ENCODE results near the gene NEDD4L. TPM values are rescaled to one million over a fixed set of nuclear protein-coding genes. Genes with fewer than 3 reads are reported as not detected.

Gene NEDD4L
- polyA plus RNA-seq, 1 experiment: 14.1 TPM

DNA sequence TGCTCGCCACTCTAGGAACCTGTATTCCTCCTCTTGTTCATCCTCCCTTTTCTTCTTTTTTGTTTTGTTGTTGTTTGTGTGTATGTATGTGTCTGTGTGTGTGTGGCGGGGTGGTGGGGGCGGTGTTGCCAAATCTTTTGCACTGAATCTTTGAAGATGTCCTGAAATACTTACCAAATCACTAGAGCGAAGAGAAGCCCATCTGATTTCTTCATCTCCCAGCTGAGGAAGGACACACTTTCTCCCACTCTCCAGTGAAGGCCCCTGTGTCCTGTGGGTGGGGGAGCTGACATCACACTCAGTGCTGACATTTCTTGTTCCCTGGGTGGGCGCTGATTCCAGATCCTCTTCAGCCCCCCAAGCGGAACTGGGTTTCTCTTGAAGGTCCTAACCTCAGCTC is 74.5 kb downstream of the NEDD4L start:
- no peaks in the 10 kb centered on the region for H3K36me3 ChIP-seq (ENCODE audit: control insufficient read depth, insufficient read depth, low read length)
- TF ChIP-seq, protein P1, sequence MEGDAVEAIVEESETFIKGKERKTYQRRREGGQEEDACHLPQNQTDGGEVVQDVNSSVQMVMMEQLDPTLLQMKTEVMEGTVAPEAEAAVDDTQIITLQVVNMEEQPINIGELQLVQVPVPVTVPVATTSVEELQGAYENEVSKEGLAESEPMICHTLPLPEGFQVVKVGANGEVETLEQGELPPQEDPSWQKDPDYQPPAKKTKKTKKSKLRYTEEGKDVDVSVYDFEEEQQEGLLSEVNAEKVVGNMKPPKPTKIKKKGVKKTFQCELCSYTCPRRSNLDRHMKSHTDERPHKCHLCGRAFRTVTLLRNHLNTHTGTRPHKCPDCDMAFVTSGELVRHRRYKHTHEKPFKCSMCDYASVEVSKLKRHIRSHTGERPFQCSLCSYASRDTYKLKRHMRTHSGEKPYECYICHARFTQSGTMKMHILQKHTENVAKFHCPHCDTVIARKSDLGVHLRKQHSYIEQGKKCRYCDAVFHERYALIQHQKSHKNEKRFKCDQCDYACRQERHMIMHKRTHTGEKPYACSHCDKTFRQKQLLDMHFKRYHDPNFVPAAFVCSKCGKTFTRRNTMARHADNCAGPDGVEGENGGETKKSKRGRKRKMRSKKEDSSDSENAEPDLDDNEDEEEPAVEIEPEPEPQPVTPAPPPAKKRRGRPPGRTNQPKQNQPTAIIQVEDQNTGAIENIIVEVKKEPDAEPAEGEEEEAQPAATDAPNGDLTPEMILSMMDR (IDR thresholded peaks at IDR 0.05; ENCODE audit: insufficient read depth, low read depth, low read length): no peak
- POLR2A ChIA-PET: no interaction called here
- CTCF ChIA-PET: interaction anchor here (0.7 to 4.6 kb wide), 7 partner anchors 15 to 646 kb away, joined by 3 to 28 read pairs (median 4); partner anchors contain the start of gene NEDD4L
- H3K27me3 ChIP-seq (ENCODE audit: control insufficient read depth, insufficient read depth, low read length): no peaks in the 10 kb centered on the region; the same call in 1 of the 2 replicates
- no peak overlapping the region for H3K4me3 ChIP-seq (ENCODE audit: low read depth, low read length)
- no peak for DNase-seq (ENCODE audit: low read depth)

DNA sequence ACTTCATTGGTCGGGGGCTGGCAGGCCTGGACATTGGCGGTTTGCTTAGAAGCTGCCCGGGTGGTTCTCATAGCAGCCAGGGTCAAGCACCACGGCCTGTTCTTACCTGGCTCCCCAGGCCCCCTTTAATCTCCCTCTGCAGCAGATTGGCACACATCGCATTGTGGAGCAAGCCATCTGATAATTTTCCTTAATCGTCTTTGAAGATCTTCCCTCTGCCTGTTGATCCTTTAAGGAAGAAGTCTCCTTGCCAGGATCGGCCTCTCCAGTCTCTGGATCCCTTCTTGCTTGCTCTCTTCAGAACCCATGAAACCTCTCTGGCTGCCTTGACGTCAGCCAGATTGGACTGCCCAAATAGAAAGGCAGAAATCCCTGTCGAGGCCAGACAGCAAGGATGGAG is 75.8 kb downstream of the NEDD4L start:
- ChIA-PET POLR2A (no interaction called here), CTCF (interaction anchor here (1.5 to 4.6 kb wide), 2 partner anchors 16 to 77 kb away, joined by 4 to 28 read pairs; partner anchors contain the start of gene NEDD4L)
- no peak overlapping the region for H3K4me3 ChIP-seq (ENCODE audit: low read depth, low read length)
- H3K27me3 ChIP-seq (ENCODE audit: control insufficient read depth, insufficient read depth, low read length): peaks cover 2% of the 10 kb centered on the region; the same call in 1 of the 2 replicates
- TF ChIP-seq, protein P1 (IDR thresholded peaks at IDR 0.05; ENCODE audit: insufficient read depth, low read depth, low read length): no peak
- H3K36me3 ChIP-seq (ENCODE audit: control insufficient read depth, insufficient read depth, low read length): no peaks in the 10 kb centered on the region
- DNase-seq (ENCODE audit: low read depth): no peak

DNA sequence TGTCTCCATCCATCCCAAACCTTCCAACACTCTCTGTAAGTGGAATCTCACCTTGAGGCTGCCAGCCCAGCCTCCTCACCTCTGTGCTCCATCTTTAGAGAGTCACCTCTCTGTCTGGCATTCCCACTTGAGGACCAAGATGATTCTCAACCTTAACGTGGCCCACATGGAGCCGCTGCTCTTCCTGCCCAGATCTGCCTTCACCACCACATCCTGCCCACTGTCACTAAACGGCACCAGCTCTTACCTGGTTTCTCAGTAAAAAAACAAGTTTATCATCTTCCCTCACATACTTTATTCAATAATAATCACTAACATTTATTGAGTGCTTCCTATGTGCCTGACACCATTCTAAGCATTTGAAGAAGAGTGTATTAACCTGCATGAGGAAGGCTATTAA is 80.4 kb downstream of the NEDD4L start:
- Histone ChIP-seq H3K36me3 (ENCODE audit: control insufficient read depth, insufficient read depth, low read length) (no peaks in the 10 kb centered on the region), H3K27me3 (ENCODE audit: control insufficient read depth, insufficient read depth, low read length) (0 out of 2 replicates have a peak, but pooled peaks cover 2% of the 10 kb centered on the region), H3K4me3 (ENCODE audit: low read depth, low read length) (no peak overlapping the region)
- TF ChIP-seq, protein P1 (IDR thresholded peaks at IDR 0.05; ENCODE audit: insufficient read depth, low read depth, low read length): no peak
- DNase-seq (ENCODE audit: low read depth): no peak
- ChIA-PET CTCF (interaction anchor here (1.2 to 2.2 kb wide), 4 partner anchors 9 to 242 kb away, joined by 3 to 12 read pairs (median 8); partner anchors contain the start of gene NEDD4L), POLR2A (no interaction called here)

DNA sequence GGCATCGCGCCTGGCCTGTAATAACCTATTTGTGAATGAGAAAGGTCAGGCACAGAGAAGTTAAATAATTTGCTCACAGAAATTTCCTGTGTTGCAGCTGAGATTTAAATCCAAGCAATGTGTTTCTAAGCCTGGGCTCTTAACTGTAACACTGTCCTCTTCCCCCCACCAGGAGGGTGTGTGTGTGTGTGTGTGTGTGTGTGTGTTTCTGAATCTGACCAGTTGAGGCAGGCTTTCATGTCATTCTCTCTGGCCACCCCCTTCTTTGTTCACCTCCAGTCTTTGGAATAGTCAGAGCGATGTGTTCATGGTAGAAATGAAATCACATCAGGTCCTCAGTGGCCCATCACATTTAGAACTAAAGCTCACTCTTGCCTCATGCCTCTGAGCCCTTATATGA is 81.2 kb downstream of the NEDD4L start:
- 0 out of 2 replicates have a peak, but pooled peaks cover 2% of the 10 kb centered on the region for H3K27me3 ChIP-seq (ENCODE audit: control insufficient read depth, insufficient read depth, low read length)
- TF ChIP-seq, protein P1 (IDR thresholded peaks at IDR 0.05; ENCODE audit: insufficient read depth, low read depth, low read length): no peak
- CTCF ChIA-PET: interaction anchor here (0.5 to 2.4 kb wide), 8 partner anchors 8 to 485 kb away, joined by 3 to 12 read pairs (median 5); partner anchors contain the start of gene NEDD4L
- H3K36me3 ChIP-seq (ENCODE audit: control insufficient read depth, insufficient read depth, low read length): no peaks in the 10 kb centered on the region
- POLR2A ChIA-PET: no interaction called here
- DNase-seq (ENCODE audit: low read depth): no peak
- no peak overlapping the region for H3K4me3 ChIP-seq (ENCODE audit: low read depth, low read length)

DNA sequence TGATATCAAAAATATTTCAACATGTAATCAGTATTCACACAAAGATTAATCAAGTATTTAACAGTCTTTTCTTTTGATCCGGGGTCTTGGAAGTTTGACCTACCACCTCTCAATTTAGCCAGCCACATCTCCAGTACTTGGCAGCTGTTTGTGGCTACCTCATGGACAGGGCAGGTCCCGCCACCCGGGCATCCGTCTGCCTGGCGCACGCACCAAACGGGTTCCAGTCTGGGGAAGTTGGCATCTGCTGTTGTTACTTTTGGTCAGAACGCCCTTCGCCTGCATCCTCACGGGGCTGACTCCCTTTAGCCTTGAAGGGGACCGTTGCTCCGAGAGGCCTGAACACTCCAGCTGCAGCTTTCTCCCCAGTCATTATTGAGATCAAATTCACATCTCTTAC is 81.7 kb downstream of the NEDD4L start:
- POLR2A ChIA-PET: no interaction called here
- DNase-seq (ENCODE audit: low read depth): no peak
- TF ChIP-seq, protein P1 (IDR thresholded peaks at IDR 0.05; ENCODE audit: insufficient read depth, low read depth, low read length): no peak
- H3K27me3 ChIP-seq (ENCODE audit: control insufficient read depth, insufficient read depth, low read length): 0 out of 2 replicates have a peak, but pooled peaks cover 2% of the 10 kb centered on the region
- no peak overlapping the region for H3K4me3 ChIP-seq (ENCODE audit: low read depth, low read length)
- no peaks in the 10 kb centered on the region for H3K36me3 ChIP-seq (ENCODE audit: control insufficient read depth, insufficient read depth, low read length)
- CTCF ChIA-PET: interaction anchor here (0.5 to 2.4 kb wide), 8 partner anchors 8 to 485 kb away, joined by 3 to 9 read pairs (median 4); partner anchors contain the start of gene NEDD4L

All from BJ (cell line).